H1 (cell line): ENCODE measurements around the gene GFPT1. TPM values are rescaled to one million over a fixed set of nuclear protein-coding genes. Genes with fewer than 3 reads are reported as not detected.

ENCODE experiments used
- CTCF ChIA-PET: fragments of 300-600 bp; sonication (Branson Sonifier 250); formaldehyde crosslinking; loops from one replicate; lab custom pipeline; 2021; ENCODE audit not compliant: partially characterized antibody; lab: Charles Lee
- POLR2A ChIA-PET: fragments of 300-600 bp; sonication (Branson Sonifier 250); formaldehyde crosslinking; loops from one replicate; lab custom pipeline; 2021; ENCODE audit warnings: inconsistent platforms; ENCODE audit not compliant: partially characterized antibody; lab: Charles Lee
- DNase-seq, 2 experiments: peaks; one replicate each; pipeline versions ENCODE4 v3.0.0 to v3.0.0-alpha.2; 2010 to 2022; ENCODE audit warnings: low spot score in 2 of 2, low read depth in 1 of 2, mixed read lengths in 1 of 2
- FAIRE-seq: peaks from 2 replicates; lab custom pipeline; 2011; peaks lifted over from hg19 to GRCh38; lab: Jason Lieb, UNC
- H2AFZ ChIP-seq: 2 replicates; pipeline ENCODE4 v1.8.1; 2012; ENCODE audit warnings: low read length, inconsistent platforms
- H2AK5ac ChIP-seq: 2 replicates; pipeline ENCODE4 v1.6.1; 2013; ENCODE audit warnings: low read depth, low read length
- H2BK120ac ChIP-seq: replicated peaks from 2 replicates; pipeline ENCODE3; 2013; ENCODE audit warnings: low read depth, low read length, inconsistent platforms
- H2BK12ac ChIP-seq: 2 replicates; pipeline ENCODE4 v1.6.1; 2013; ENCODE audit warnings: low read depth, low read length
- H2BK15ac ChIP-seq: 2 replicates; pipeline ENCODE4 v1.6.1; 2013; ENCODE audit warnings: low read length
- H2BK20ac ChIP-seq: 2 replicates; pipeline ENCODE4 v1.6.1; 2013; ENCODE audit warnings: low read length
- H2BK5ac ChIP-seq: 2 replicates; pipeline ENCODE4 v1.6.1; 2013; ENCODE audit warnings: low read depth, low read length
- H3K14ac ChIP-seq: 2 replicates; pipeline ENCODE4 v1.6.1; 2013; ENCODE audit warnings: inconsistent platforms; ENCODE audit not compliant: insufficient read length
- H3K18ac ChIP-seq: 2 replicates; pipeline ENCODE4 v1.6.1; 2013; ENCODE audit warnings: low read length; ENCODE audit errors: extremely low read depth
- H3K23ac ChIP-seq: 2 replicates; pipeline ENCODE4 v1.6.1; 2013; ENCODE audit warnings: inconsistent platforms; ENCODE audit not compliant: insufficient read length
- H3K23me2 ChIP-seq: 2 replicates; pipeline ENCODE4 v1.6.1; 2013; ENCODE audit warnings: low read depth, low read length
- H3K27ac ChIP-seq: 2 replicates; pipeline ENCODE4 v1.6.1; 2011; ENCODE audit warnings: low read depth, low read length, inconsistent platforms
- H3K27me3 ChIP-seq, 4 experiments: replicated peaks in 1 of 4; 1 replicate in 1 of 4; 2 replicates in 3 of 4; pipeline versions ENCODE4 v1.6.1 to v1.8.1; 2011 to 2013; ENCODE audit warnings: low read length in 3 of 4, mild to moderate bottlenecking in 3 of 4, inconsistent platforms in 2 of 4, mixed read lengths in 2 of 4, moderate library complexity in 1 of 4; ENCODE audit not compliant: control insufficient read depth in 3 of 4, insufficient read depth in 3 of 4; ENCODE audit errors: extremely low read depth in 1 of 4
- H3K36me3 ChIP-seq, 4 experiments: 2 replicates each; pipeline versions ENCODE4 v1.6.1 to v1.8.1; 2011 to 2013; ENCODE audit warnings: mild to moderate bottlenecking in 4 of 4, low read length in 3 of 4, moderate library complexity in 2 of 4, control low read depth in 1 of 4, inconsistent platforms in 1 of 4; ENCODE audit not compliant: insufficient read depth in 4 of 4, control insufficient read depth in 2 of 4
- H3K4ac ChIP-seq: replicated peaks from 2 replicates; pipeline ENCODE3; 2013; ENCODE audit warnings: low read length, low read depth, mixed read lengths, inconsistent platforms; ENCODE audit not compliant: insufficient read length
- H3K4me1 ChIP-seq, 4 experiments: replicated peaks in 1 of 4; 1 replicate in 1 of 4; 2 replicates in 3 of 4; pipeline versions ENCODE4 v1.6.1 to v1.8.1; 2011 to 2013; ENCODE audit warnings: low read length in 3 of 4, inconsistent platforms in 2 of 4, mixed read lengths in 1 of 4; ENCODE audit not compliant: insufficient read depth in 4 of 4, control insufficient read depth in 3 of 4
- H3K4me2 ChIP-seq, 2 experiments: 2 replicates each; pipeline versions ENCODE4 v1.6.1 to v1.8.1; 2011 to 2013; ENCODE audit warnings: low read depth in 2 of 2, low read length in 2 of 2, control low read depth in 1 of 2, inconsistent platforms in 1 of 2, mild to moderate bottlenecking in 1 of 2; ENCODE audit not compliant: insufficient read depth in 1 of 2
- H3K4me3 ChIP-seq, 4 experiments: fragments of 200-600, 300-600 bp in 1 of 4; sonication (generic), shearing (Covaris generic), sonication (Bioruptor Twin) in 1 of 4; 2 replicates each; pipeline versions ENCODE4 v1.5.1 to v1.8.1; 2011 to 2016; ENCODE audit warnings: low read length in 4 of 4, low read depth in 3 of 4, control low read depth in 2 of 4, inconsistent platforms in 2 of 4, mild to moderate bottlenecking in 2 of 4, mixed read lengths in 1 of 4, moderate library complexity in 1 of 4; ENCODE audit not compliant: insufficient read depth in 2 of 4; ENCODE audit errors: extremely low read depth in 1 of 4
- H3K56ac ChIP-seq: replicated peaks from 2 replicates; pipeline ENCODE3; 2013; ENCODE audit warnings: low read depth, mild to moderate bottlenecking, mixed read lengths, low read length, inconsistent platforms; ENCODE audit not compliant: insufficient read length
- H3K79me1 ChIP-seq: 2 replicates; pipeline ENCODE4 v1.6.1; 2013; ENCODE audit warnings: low read depth, low read length, control low read depth
- H3K79me2 ChIP-seq, 2 experiments: 2 replicates each; pipeline versions ENCODE4 v1.6.1 to v1.8.1; 2012 to 2013; ENCODE audit warnings: low read length in 2 of 2, mild to moderate bottlenecking in 2 of 2, inconsistent platforms in 1 of 2; ENCODE audit not compliant: insufficient read depth in 2 of 2, control insufficient read depth in 1 of 2
- H3K9ac ChIP-seq, 4 experiments: replicated peaks in 1 of 4; 1 replicate in 1 of 4; 2 replicates in 3 of 4; pipeline versions ENCODE4 v1.6.1 to v1.8.1; 2011 to 2013; ENCODE audit warnings: low read depth in 3 of 4, low read length in 3 of 4, control low read depth in 2 of 4, mild to moderate bottlenecking in 2 of 4, moderate library complexity in 2 of 4, inconsistent platforms in 1 of 4; ENCODE audit errors: extremely low read depth in 1 of 4
- H3K9me3 ChIP-seq, 2 experiments: 2 replicates each; pipeline versions ENCODE4 v1.6.1 to v1.8.1; 2012 to 2013; ENCODE audit warnings: mild to moderate bottlenecking in 2 of 2, moderate library complexity in 2 of 2, control low read depth in 1 of 2, inconsistent platforms in 1 of 2, low read depth in 1 of 2, low read length in 1 of 2, mixed read lengths in 1 of 2; ENCODE audit not compliant: insufficient read depth in 2 of 2
- H4K20me1 ChIP-seq, 2 experiments: replicated peaks in 1 of 2; 2 replicates each; pipeline versions ENCODE3 to v1.8.1; 2011 to 2013; ENCODE audit warnings: inconsistent platforms in 2 of 2, low read length in 2 of 2, mild to moderate bottlenecking in 1 of 2; ENCODE audit not compliant: insufficient read depth in 2 of 2, control insufficient read depth in 1 of 2
- H4K5ac ChIP-seq: 2 replicates; pipeline ENCODE4 v1.6.1; 2013; ENCODE audit warnings: low read length, low read depth, mixed read lengths, inconsistent platforms; ENCODE audit not compliant: insufficient read length
- H4K8ac ChIP-seq: 2 replicates; pipeline ENCODE4 v1.8.0; 2013; ENCODE audit warnings: mild to moderate bottlenecking, moderate library complexity, low read length, inconsistent platforms; ENCODE audit not compliant: insufficient read depth; ENCODE audit errors: extremely low read depth
- H4K91ac ChIP-seq: replicated peaks from 2 replicates; pipeline ENCODE3; 2013; ENCODE audit warnings: low read length, mixed read lengths, inconsistent platforms; ENCODE audit not compliant: insufficient read length
- HDAC6 ChIP-seq: IDR thresholded peaks from one replicate; pipeline ENCODE4 v1.7.1; 2012; ENCODE audit warnings: low read depth, mild to moderate bottlenecking, inconsistent platforms, low read length, moderate library complexity
- WGBS, 2 experiments: shearing (Covaris generic) in 1 of 2; methylation state at CpG; one replicate each; pipeline versions ENCODE4 v1.1.6 to v1.1.7; 2013 to 2015; ENCODE audit warnings: low lambda C conversion rate in 2 of 2, mixed read lengths in 2 of 2, inconsistent platforms in 1 of 2, low coverage in 1 of 2, missing lambda C conversion rate in 1 of 2; ENCODE audit not compliant: insufficient replicate concordance in 2 of 2, insufficient coverage in 1 of 2, insufficient read length in 1 of 2; ENCODE audit errors: extremely low coverage in 1 of 2, missing lambda C conversion rate in 1 of 2; 5-methylcytosine and 5-hydroxymethylcytosine counted together
- polyA plus RNA-seq, 7 experiments: library from polyadenylated mRNA; depleted of rRNA in 3 of 7; stranded (reverse) in 5 of 7; unstranded in 2 of 7; fragments of >200 nt in 5 of 7; fragments of 200-250 nt in 2 of 7; gene quantifications; 1 replicate in 5 of 7; 2 replicates in 1 of 7; 4 replicates in 1 of 7; pipeline versions ENCODE4 v1.2.1 to v1.2.3, GENCODE V29; 2011 to 2013; ENCODE audit warnings: missing spikeins in 2 of 7, mixed read lengths in 2 of 7
- total RNA-seq: library from RNA; stranded (reverse); fragmentation: NEBNext Ultra II Directional; extraction: Animal tissue kit (Norgen Biotek cat#: 25700); gene quantifications from 2 replicates; pipeline ENCODE4 v1.2.1, GENCODE V29; 2021

GFPT1 gene
- total and polyA plus RNA-seq, 2 of the 8 experiments (the other 6 are each of a cell fraction or from before 2014, with no cell fraction given), result 13.3 to 76.2 TPM

GRCh38 chr2:69376403-69376802, 10.6 kb downstream of the GFPT1 start:
- FAIRE-seq, result no peak
- no peaks in the 10 kb centered on the region for H3K79me1 ChIP-seq
- DNase-seq, result no peak
- no peak overlapping the region for H4K8ac ChIP-seq
- H2BK20ac ChIP-seq, result no peak overlapping the region
- no peak overlapping the region for H2AFZ ChIP-seq
- H3K14ac ChIP-seq, result no peak overlapping the region
- no peaks in the 10 kb centered on the region for H3K9me3 ChIP-seq
- no peak overlapping the region for H3K56ac ChIP-seq
- no peaks in the 10 kb centered on the region for H3K23me2 ChIP-seq
- H3K4me2 ChIP-seq, result no peak overlapping the region
- no peak overlapping the region for H3K4me3 ChIP-seq
- ChIA-PET CTCF (interaction anchor here (0.5 to 3.8 kb wide), 22 partner anchors 7 to 492 kb away, joined by 3 to 24 read pairs (median 4); partner anchors contain the start of gene NFU1), POLR2A (interaction anchor here (0.8 to 1.6 kb wide), 3 partner anchors 9 to 71 kb away, joined by 3 to 7 read pairs (median 6); partner anchors contain the start of gene NFU1)
- H3K23ac ChIP-seq, result no peak overlapping the region
- H2BK12ac ChIP-seq, result no peak overlapping the region
- H3K4me1 ChIP-seq, result no peaks in the 10 kb centered on the region
- no peak overlapping the region for H3K4ac ChIP-seq
- peaks cover 0 to 2% of the 10 kb centered on the region in 2 experiments for H4K20me1 ChIP-seq
- WGBS, 2 experiments, result 80% methylated on average over 5 of the region's 6 CpGs; no CpG with 5 or more reads in 1 of the 2 experiments
- H2BK120ac ChIP-seq, result no peak overlapping the region
- no peak overlapping the region for H2BK15ac ChIP-seq
- no peak overlapping the region for H2AK5ac ChIP-seq
- no peak overlapping the region for H4K91ac ChIP-seq
- peaks cover 0 to 61% of the 10 kb centered on the region in 2 experiments; a peak in 2 of 4 replicates for H3K79me2 ChIP-seq
- H3K27me3 ChIP-seq, result no peaks in the 10 kb centered on the region
- H2BK5ac ChIP-seq, result no peak overlapping the region
- TF ChIP-seq HDAC6, result no peak
- no peak overlapping the region for H3K18ac ChIP-seq
- no peak overlapping the region for H3K9ac ChIP-seq
- H4K5ac ChIP-seq, result no peak overlapping the region
- peaks cover 4 to 15% (median 11%) of the 10 kb centered on the region in 4 experiments; a peak in 7 of 8 replicates for H3K36me3 ChIP-seq
- no peak overlapping the region for H3K27ac ChIP-seq
